SW480 (cell line): ENCODE data around the gene AIFM1.

ENCODE experiments used
- DNase-seq: peaks from one replicate; pipeline ENCODE4 v3.0.0-alpha.2; 2016; ENCODE audit warnings: low spot score

AIFM1 gene

DNA sequence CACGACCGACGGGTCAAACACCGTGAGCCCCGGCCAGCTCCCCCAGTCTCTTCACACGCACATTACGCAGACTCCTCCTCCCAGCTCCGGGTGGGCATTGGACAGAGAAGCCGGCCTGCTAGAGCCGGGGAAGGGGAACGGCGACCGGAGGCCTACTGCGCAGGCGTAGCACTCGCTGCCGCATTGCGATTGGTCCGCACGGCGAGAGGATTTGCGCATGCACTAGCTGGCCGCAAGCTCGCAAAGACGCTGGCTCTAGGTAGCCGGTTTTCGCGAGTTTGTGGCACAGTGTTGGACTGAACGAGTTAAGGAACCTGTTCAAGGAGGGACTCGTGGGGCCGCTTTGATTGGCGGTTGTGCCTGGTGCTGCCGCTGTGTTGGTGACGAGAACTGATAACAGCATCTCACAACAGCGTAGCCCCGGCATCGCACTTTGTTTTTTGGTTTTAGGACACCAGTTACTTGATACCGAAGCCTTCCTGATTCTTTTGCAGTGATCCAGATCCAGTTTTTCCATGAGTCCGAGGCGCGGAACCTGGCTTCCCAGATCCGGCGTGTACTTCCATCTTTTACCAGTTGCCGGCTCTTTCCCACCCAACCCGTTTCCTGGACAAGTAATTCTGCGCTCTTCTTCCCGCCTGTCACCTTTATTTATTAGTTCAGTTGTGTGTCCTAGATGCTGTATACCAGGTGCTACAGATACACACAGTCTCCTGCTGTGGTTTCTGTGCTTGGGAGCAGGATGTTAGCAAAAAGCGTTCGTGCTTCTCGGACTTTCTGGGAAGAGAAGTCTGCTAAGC, at the start of gene AIFM1:
Gene AIFM1 (minus strand): TSS at position 139 of the 800 bp plus-strand sequence. CDS start 185 bp downstream, outside the sequence.
- DNase-seq, result peak; percentile 92

DNA sequence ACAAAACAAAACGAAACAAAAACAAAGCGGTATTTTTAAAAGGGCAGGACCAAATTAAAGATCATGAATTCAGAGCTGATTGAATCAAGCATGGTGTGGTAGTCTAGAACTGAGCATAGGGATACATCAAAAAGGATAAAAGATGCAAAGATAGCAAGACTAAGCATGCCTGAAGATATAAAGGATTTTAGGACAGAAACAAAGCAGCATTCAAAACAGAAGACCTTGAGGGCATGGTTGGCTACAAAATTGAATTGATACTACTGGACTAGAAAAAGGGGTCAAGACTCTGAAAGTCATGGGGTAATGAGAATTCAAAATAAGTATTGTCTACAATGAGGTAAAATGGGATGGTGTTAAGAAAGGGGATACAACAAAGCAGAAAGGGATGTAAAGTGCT, 47.7 kb upstream of the AIFM1 start:
- no peak for DNase-seq

DNA sequence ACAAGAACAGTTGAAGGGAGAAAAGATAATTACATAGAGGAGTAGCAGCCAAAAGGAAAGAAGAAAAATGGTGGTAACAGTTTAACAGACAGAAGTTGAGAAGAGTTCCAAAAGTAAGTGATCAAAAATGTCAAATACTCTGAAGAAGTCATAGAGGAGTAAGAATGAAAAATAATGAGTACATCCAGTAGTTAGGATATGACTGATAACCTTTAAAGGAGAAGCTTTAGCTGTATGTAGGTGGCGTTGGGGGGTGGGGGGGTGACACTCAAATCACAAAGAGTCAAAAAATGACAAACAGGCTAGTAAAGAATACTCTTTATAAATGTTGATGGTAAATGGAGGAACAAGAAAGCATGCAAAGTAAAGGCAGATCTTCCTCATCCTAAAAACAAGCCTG, 46.7 kb upstream of the AIFM1 start:
- no peak for DNase-seq

DNA sequence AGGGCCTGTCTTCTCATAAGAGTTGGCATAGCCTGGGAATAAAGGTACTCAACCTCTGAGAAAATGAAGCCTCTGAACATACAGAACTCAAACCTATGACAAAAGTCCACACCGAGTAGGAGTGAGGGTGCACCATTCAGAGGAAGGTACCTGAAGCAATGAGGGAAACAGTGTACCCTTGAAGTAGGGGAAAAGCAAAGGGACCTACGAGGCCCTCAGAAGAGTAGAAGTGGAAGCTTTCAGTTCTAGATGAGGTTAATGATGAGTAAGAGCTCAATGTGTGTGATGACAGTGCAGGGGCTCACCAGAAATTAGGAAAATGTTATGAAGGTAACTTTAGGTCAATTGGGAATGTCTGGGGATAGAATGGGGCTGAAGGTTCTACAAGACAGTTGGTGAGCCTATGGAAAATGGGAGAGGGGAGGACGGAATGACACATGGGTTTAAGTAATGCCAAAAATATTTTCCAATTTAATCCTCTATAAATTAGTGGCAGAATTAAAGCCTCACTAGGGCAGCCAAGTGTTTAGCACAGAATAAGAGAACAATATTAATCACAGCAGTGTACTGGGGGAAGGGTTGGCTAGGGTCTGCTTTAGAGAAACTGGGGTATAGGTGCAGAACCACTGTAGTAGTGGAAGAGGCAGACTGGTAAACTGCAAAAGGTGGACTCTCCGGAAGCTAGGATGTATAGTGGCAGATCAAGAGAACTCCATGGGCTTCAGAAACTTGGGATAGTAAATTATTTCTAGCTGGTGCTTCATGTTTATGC, 46.0 kb upstream of the AIFM1 start:
- no peak for DNase-seq

DNA sequence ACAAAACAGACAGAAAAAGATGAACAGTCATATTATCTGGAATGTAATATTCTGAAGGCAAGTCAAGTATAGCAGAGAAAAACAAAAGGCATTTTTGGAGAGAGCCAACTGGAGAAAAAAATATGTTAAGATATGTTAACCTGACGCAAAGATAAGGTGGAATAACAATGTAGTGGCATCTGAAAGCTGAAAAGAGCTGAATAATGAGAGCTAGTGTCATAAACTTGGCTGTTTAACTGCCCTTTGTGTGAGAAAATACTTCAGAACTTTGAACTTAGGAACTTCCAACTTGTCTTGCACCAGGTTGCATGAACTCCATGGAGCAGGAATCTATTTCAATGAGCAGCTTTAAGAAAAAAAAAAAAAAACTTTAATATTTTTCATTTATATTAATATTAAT, 39.0 kb upstream of the AIFM1 start:
- DNase-seq, result no peak

DNA sequence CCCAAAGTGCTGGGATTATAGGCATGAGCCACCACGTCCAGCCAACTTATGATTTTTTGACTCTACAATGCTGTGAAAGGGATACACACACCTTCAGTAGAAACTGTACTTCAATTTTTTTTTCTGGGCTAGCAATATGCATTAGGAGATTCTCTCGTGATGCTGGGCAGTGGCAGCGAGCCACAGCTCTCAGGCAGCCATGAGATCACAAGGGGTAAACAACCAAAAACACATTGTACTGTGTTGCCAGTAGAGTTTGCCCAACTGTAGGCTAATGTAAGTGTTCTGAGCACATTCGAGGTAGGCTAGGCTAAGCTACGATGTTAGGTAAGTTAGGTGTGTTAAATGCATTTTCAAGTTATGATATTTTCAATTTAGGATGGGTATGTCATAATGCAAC, 31.8 kb upstream of the AIFM1 start:
- DNase-seq, result no peak

DNA sequence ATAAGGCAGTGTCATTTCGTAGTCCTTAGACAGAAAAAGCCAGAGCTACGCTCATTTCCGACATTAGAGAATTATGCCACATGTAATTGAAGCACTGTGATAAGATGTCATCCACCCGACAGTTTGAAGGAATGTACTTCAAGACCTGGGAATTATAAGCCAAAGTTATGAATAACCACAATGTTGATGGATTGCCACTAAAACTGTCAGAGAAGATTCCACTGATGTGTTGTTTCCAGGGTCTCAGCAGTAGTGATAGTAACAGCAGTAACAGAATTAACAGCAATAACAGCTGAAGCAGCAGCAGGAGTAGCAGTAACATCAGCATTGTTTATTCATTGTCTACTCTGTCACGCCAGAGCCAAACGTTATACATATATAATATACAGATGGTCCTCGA, 30.8 kb upstream of the AIFM1 start:
- peak; percentile 39 for DNase-seq

DNA sequence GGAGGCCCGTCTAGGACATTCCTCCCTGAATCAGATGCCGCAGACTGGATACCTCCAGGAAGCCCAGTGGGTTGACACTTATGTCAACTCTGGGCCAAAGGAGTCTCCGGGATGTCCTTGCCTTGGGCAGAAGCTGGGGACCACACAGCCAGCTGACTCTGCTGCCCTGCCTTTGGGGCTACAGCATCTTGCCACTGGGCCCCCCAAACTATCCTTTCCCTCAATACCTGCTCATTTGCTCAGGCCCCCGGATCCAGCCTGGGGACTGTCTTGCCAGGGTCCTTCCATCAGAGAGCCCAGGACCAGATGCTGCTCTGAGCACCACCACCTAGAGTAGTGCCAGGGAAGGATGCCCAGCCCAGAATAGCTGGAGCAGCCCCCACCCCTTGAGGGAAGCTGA, 25.2 kb upstream of the AIFM1 start:
- no peak for DNase-seq

DNA sequence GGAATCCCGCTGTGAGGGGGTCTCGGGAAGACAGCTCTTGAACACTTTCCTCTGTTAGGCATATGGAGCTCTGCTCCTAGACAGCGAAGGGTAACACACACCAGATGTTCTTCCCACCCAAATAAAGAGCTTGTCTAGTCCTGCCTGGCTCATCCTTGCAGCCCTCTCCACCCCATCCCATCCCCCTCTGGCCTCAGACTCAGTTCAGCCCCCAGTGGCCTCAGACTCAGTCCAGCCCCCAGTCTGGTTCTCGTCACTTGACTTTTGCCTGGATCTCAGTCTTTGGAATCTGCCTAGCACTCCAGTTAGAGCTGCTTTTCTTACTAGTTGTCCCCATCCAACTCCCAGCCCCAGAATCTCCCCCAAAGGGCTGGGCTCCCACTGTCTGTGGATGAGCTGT, 21.0 kb upstream of the AIFM1 start:
- no peak for DNase-seq

DNA sequence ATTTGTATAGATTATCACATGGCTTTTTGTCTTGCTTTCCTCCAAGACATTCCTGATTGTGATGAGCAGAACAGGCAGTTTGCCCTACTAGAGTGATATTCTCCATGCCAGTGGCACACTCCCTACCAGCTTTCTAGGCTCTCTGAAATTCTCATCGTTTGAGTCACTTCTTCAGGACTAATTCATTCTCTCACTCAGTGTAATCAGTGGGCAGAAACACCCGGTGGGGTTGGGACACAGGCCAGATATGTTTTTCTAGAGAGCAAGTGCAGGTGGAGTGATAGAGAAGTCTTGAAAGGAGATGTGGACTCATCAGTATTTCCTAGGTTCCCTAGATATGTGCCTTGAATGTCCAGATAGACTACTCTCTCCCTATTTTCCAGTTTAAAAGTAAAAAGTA, 19.2 kb upstream of the AIFM1 start:
- no peak for DNase-seq

DNA sequence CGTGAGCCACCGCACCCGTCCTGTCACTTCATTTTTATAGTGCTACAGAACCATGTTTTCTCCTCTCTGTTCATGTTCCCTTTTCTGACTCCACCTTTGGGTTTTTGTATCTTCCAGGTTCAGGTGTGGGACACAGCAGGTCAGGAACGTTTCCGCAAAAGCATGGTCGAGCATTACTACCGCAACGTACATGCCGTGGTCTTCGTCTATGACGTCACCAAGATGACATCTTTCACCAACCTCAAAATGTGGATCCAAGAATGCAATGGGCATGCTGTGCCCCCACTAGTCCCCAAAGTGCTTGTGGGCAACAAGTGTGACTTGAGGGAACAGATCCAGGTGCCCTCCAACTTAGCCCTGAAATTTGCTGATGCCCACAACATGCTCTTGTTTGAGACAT, 18.5 kb upstream of the AIFM1 start:
- no peak for DNase-seq

DNA sequence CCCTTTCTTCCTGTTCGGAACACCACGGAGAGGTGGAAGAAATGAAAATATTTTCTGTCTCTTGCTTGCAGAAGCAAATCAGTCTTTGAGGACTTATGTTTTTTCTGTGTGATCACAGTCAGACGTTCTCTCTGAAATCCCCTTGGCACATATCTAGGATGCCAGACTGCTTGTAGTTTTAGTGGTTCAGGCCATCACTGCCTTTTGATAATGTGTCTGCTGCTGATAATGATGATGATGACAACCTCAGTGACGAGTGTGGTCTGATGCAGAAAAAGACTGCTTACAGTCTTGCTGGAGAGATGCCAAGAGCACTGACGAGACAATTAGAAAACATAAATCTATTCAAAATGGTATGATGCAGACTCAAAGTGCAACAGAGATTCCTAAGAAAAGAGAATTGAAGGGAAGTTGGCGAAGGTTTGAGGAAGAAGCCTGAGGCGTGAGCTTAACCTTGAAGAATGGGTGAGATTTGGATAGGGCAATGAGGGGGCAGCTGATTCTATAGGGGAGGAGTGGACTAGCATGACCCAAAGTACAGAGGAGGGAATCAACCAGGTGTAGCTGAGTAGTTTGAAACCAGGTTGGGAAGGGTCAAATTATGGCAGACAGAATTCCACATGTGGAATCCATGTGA, 14.1 kb upstream of the AIFM1 start:
- DNase-seq, result no peak

DNA sequence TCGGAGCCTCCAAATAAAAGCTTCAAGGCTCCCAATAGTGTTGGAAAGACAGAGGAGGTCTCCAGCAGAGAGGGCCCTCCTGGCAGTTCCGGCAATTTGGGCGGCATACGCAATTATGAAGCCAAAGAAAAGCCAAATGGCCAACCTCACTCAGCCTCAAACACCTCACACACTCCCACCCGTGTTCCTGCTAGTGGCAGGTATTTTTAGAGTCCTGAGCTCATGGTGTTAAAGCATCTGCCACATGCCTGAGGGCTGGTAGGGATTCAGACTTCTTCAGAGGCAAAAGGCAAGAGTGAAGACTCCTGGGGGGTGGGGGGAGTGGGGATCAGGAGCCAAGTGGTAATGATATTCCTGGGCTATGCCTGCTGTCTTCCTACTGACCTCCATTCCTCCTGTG, 13.5 kb upstream of the AIFM1 start:
- no peak for DNase-seq

DNA sequence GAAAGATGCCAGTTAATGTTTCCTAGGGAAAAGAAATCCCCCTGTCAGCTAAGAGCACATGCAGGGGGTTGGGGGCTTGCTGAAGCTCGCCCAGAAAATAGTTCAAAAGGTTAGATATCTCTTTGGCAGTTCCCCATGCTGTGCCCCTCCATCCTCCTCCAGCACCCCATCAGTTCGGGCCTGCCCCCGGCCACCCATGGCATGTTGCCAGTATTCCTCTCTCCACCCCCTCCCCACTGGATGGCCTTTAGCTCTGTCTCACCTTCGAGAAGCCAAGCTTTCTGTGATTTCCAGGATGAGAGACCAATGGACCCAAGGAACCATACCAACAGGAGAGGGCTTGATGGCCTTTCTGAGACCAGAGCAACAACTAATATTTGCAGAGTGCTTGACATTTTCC, 11.3 kb upstream of the AIFM1 start:
- no peak for DNase-seq

DNA sequence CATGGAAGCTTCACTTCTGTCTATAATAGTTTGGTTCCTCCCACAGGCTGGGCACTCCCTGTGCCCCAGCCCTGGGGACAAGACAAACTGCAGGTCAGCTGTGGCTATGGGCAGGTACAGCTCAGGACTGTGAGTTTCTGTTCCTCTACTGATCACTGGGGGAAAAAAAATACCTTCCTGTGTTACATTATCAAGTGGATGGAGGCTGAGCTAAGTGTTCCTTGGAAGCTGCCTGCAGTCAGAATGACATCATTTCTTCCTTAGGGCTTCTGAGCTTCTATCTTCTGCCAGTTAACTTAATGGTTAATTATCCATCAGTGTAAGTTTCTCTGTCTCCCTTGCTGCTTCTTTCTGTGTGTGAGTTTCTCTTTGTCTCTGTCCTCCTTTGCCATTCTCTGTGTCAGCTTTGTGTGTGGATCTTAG, 10.7 kb upstream of the AIFM1 start:
- no peak for DNase-seq

DNA sequence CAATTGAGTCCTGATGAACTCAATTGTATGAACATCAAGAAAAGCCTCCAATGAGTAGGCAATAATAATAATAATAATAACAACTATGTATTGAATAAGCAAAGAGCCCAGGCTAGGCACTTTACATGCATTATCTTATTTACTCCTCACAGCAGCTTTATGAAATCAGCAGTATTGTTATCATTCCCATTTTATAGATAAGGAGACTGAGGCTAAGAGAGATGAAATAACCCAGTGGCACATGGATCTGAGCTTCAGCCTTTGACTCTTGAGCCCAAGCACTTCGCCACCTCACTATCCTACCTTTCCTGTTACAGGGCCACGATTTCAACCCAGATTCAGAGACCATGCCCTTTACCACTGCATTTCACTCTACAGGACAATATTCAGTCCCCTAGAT, 9.3 kb upstream of the AIFM1 start:
- no peak for DNase-seq

DNA sequence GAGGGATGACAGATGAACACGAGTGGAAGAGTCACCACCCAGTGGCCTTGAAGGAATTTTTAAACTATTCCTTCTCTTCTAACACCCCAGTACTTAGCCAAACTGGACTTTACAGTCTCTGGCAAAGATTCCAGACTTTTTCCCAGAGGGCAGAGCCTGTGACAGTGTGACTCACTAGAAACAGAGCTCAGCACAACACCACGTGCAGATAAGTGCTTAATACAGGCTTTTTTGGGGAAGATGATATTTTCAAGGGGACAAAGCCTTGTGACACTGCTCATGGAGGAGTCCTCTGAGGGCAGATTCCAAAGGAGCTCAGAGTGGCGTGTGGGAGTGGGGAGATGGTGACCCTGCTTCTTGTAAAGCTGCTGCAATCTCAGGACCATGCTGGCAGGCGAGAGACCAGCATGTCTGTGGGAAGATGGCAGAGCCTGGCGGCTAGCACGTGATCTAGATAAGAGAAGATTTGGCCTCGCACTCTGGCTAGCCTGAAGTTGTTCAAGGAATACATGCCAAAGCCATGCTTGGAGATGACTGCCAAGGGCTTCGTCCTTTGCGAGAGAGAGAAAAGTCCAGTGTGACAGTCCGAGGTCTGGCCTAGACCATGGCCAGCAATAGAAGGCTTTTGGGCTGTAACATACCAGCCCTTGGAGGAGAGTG, 8.5 kb upstream of the AIFM1 start:
- DNase-seq, result no peak

DNA sequence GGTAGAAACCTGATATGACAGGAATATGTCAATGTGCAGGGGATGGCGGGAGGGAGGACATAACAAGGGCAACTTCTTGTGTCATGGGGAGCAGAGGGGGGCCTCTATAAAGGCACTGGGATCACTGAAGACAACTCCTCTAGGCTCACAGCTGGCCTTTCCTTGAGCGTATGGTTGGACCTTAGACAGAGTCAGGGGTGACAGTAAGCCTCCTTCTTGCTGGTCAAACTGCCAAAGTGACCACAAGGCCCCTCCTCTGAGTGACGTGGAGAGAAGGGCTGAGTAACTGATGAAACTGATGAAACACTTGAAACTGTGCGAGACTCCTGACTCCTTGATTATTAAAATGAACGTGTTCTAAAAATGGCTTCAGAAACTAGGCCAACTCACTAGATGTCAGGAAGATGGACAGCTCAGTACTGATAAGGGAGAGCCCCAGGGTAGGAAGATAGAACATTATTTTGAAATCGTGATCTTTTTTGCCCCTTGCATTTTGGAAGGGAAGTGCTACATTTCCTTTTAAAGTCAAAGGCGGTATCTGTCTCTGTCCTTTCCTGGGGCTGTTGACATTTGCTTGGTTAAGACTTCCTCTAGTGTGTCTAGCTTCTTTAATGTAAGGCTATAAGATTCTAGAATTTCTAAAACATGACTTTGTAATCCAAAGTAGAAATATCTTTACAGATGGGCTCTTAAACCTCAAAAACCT, 7.7 kb upstream of the AIFM1 start:
- DNase-seq, result peak; percentile 16

DNA sequence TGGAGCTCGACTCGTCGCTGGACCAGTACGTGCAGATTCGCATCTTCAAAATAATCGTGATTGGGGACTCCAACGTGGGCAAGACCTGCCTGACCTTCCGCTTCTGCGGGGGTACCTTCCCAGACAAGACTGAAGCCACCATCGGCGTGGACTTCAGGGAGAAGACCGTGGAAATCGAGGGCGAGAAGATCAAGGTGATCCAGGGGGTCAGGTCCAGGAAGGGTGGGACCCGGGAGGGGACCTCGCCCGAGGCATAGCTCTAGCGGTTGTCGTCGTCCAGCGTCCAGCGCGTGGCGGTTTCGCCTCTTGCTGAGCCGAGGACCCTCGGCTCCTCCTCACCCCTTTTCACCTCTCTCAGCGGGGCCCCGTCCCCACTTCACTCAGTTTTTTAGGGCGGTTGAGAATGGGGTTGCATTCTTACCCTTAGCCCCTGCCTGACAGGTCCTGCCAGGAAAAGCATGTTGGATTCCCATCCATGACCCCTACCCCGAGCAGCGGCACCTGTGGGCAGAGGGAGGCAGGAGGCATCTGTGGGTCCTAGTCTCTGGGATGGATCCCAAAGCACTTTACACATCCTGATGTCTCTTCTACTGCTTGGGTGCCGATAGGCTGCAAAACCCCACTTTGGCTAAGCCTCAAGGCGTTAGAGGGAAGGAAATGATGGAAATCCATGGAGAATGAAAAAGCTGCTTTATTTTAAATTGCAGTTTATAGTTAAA, 6.6 kb upstream of the AIFM1 start:
- DNase-seq, result no peak

DNA sequence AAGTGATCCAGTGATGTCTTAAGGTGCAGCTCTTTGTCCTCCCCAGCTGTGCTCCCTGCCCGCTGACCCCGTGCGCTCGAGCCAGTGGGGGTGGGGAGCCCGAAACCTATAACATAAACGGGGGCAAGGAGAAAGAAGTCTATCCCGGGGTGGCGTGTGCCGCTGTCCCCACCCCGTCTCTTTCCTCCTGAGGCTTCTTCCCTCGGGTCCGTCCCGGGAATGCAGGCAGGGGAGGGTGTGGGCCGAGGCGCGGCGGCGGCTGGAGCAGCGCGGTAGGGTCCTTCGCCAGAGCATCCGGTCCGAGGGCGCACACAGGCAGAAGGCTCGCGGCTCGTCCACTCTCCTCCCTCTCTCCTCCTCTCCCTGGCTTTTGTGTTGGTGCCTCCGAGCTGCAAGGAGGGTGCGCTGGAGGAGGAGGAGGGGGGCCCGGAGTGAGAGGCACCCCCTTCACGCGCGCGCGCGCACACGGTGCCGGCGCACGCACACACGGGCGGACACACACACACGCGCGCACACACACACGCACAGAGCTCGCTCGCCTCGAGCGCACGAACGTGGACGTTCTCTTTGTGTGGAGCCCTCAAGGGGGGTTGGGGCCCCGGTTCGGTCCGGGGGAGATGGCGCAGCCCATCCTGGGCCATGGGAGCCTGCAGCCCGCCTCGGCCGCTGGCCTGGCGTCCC, 5.9 kb upstream of the AIFM1 start, which contains the start of gene RAB33A:
Gene RAB33A (plus strand): TSS at position 517 of the 681 bp plus-strand sequence. CDS start 101 bp downstream, at position 618.
- DNase-seq, result no peak
